Fibroblast of mammary gland (primary cell): ENCODE results near the gene ZNF593OS.

Experiments
- DNase-seq: peaks from one replicate; pipeline ENCODE4 v3.0.0-alpha.2; 2010; ENCODE audit warnings: low read depth
- H3K4me3 ChIP-seq: 2 replicates; pipeline ENCODE4 v1.5.1; 2011; ENCODE audit warnings: low read depth, mild to moderate bottlenecking, low read length, moderate library complexity; ENCODE audit not compliant: control insufficient read depth
- TF ChIP-seq, protein P1 (sequence below): conservative IDR thresholded peaks from 2 replicates; pipeline ENCODE4 v1.5.1; 2011; ENCODE audit warnings: low read depth, low read length, inconsistent platforms; ENCODE audit not compliant: control insufficient read depth, insufficient read depth

The ZNF593OS gene

DNA sequence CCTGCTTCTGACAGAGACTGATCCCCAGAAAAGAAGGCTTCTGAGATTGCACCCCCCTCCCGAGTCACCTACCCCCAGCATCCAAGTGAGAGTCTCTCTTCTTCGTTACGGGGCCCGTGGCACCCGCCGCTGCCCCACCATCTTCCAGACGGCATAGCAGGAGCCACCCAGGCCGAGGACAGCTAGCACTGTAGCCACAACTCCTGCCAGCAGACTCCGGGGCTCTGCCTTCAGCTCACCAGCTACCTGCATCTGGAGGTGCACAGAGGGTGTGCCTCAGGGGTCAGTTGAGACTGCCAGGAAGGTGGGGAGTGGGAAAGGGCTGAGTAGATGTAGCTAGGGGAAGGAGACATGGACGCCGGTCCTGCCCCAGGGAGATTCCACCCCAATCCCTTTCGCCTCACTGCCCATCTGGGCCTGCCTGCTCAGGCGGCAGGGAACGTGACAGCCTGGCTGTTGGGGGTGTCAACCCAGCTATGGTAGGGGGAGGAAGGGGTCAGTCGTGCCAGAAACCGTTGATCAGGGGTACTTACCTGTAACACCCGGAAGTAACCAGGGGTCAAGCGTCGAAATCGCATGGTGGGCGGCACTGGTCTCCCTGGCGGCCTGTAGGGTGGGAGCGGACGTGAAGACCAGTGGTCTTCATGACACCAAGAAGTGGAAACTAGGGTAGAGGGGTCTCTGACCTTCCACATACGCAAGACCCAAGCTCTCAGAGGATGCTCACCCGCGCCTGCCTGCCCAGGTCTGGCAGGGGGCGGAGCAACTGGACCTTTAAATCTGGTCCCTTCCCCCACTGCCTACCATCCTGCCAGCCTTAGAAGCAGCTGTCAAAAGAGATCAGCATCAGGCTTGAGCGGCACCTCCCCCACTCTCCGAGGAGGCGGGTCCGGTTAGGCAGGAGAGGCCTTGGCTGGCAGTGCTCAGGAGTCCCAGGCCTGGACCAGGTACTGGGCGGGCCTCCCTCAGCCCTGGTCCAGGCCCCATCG lies at the start of gene ZNF593OS:
TSS of gene ZNF593OS (minus strand) at position 749 of the 989 bp plus-strand sequence. CDS start at position 578, 171 bp downstream.
- TF ChIP-seq, protein P1, sequence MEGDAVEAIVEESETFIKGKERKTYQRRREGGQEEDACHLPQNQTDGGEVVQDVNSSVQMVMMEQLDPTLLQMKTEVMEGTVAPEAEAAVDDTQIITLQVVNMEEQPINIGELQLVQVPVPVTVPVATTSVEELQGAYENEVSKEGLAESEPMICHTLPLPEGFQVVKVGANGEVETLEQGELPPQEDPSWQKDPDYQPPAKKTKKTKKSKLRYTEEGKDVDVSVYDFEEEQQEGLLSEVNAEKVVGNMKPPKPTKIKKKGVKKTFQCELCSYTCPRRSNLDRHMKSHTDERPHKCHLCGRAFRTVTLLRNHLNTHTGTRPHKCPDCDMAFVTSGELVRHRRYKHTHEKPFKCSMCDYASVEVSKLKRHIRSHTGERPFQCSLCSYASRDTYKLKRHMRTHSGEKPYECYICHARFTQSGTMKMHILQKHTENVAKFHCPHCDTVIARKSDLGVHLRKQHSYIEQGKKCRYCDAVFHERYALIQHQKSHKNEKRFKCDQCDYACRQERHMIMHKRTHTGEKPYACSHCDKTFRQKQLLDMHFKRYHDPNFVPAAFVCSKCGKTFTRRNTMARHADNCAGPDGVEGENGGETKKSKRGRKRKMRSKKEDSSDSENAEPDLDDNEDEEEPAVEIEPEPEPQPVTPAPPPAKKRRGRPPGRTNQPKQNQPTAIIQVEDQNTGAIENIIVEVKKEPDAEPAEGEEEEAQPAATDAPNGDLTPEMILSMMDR, result no peak
- no peak for DNase-seq
- peak within 1 kb of the TSS; percentile 76 for H3K4me3 ChIP-seq

DNA sequence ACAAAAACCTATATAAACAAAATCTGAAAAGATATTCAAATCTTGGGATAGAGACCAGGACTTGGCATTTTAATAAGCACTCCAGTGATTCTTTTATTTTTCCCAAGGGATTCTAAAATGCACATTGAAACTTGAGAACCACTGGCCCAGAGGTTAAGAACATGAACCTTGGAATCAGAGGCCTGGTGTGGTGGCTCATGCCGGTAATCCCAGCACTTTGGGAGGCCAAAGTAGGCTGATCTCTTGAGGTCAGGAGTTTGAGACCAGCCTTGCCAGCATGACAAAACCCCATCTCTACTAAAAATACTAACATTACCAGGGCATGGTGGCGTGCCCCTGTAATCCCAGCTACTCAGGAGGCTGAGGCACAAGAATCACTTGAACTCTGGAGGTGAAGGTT lies 49.5 kb upstream of the ZNF593OS start:
- DNase-seq, result peak; percentile 23
- no peak overlapping the region for H3K4me3 ChIP-seq
- TF ChIP-seq, protein P1, result no peak

DNA sequence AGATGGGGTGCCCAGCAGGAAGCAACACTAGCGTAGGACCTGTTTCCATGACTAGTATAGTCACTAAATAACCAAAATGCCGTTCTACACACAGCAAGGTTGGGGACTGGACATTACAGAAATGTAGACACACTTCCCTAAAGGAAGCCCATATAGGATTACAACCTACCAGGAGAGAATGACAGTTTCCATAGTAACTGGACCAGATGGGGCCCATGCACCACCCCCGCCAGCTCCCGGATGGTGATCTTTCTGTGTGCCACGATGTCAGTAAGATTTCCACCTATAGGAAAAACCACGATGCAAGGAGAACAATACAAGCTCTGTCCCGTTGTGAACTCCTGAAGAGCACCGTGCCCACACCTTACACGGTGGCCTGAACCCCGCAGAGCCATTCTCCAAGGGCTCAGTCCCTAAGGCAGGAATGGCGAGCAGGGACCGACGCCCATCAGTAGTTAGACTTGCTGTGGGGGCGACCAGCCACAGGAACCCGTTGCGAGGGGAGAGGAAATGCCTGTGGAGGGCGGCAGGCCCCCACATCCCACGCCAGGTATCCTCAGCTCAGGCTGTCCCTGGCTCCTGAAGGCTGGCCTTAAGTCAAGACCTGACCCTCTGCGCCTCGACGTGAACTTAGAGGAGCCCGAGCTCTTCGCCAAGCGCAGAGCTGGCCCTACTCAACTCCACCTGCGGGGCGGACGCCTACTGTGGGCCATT lies 48.7 kb upstream of the ZNF593OS start:
- no peak for DNase-seq
- TF ChIP-seq, protein P1, result no peak

DNA sequence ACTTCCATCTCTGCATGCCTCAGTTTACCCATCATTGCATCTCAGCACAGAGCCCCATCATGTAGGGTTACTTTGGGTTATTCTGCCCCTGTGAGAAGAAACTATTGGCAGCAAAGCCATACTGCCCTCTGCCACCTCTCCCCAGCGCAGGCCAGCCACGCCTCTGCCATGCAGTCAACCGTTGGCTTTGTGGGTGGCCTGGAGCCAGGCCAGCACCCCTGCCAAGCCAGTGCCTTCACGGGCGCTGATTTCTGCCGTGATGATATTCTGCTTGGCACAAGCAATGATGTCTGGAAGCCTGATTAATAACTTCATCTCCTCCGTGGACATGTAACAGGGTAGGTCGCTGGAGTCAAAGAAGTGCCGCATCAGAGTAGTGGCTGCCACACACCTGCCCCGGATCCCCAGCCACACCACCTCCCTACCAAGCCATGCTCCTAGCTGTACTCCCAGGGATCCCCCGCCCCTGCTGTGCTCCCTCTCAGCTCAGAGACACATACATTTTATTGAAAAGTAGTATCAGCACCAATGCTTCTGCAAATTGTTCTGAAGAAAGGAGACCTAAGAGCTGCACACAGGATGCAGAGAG lies 47.4 kb upstream of the ZNF593OS start:
- TF ChIP-seq, protein P1, result no peak
- no peak for DNase-seq
- no peak overlapping the region for H3K4me3 ChIP-seq

More for the DNA sequence above, 48.7 kb upstream of the ZNF593OS start:
- no peak overlapping the region for H3K4me3 ChIP-seq

DNA sequence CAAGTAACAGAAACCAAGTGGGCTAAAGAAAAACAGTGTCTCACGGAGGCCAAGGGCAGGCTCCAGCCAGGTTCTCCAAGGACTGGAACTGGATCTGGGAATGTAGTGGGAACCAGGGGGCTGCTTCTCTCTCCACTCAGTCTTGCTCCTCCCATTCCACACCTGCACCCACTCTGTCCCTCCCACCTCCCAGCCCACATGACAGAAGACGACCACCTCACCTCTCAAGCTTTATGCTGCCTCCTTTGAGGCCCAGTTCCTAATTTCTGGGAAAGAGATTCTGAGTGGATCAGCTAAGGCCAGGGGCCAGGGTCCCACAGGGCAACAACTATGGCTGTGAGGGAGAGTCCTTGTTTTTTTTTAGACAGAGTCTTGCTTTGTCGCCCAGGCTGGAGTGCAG lies 43.6 kb upstream of the ZNF593OS start:
- TF ChIP-seq, protein P1, result no peak
- no peak for DNase-seq
- no peak overlapping the region for H3K4me3 ChIP-seq

DNA sequence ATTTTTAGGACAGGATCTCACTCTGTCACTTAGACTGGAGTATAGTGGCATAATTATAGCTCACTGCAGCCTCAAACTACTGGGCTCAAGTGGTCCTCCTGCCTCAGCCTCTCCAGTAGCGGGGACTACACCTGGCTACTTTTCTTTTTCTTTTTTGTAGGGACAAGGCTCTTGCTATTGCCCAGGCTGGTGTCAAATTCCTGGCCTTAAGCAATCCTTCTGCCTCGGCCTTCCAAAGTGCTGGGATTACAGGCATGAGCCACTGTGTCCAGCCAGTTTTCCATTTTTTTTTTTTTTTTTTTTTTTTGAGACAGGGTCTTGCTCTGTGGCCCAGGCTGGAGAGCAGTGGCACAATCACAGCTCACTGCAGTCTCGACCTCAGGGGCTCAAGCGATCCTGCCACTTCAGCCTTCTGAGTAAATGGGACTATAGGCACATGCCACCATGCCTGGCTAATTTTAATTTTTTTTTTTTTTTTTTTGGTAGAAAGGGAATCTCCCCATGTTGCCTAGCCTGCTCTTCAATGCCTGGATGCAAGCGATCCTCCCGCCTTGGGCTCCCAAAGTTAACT lies 41.8 kb upstream of the ZNF593OS start:
- no peak overlapping the region for H3K4me3 ChIP-seq
- no peak for DNase-seq
- TF ChIP-seq, protein P1, result no peak
